ENCODE data around the gene SPAG16.
"Not testable (repeated sequence)": the region's sequence is repeated elsewhere in the genome, so short reads cannot be mapped to it uniquely, and the experiment has no call there.

The SPAG16 gene

GRCh38 chr2:213669657-213670056 lies 385.4 kb downstream of the SPAG16 start:
- no peak overlapping the region for H3K4me3 ChIP-seq (ENCODE audit: control insufficient read depth, low read depth, low read length)
- no peak for DNase-seq (ENCODE audit: low read depth)
- TF ChIP-seq CTCF (conservative IDR thresholded peaks at IDR 0.05; ENCODE audit: control insufficient read depth, insufficient read depth, low read depth, low read length): no peak

GRCh38 chr2:213678437-213679218 lies 394.4 kb downstream of the SPAG16 start:
- TF ChIP-seq CTCF (conservative IDR thresholded peaks at IDR 0.05; ENCODE audit: control insufficient read depth, insufficient read depth, low read depth, low read length): no peak
- no peak for DNase-seq (ENCODE audit: low read depth)
- H3K4me3 ChIP-seq (ENCODE audit: control insufficient read depth, low read depth, low read length): no peak overlapping the region

GRCh38 chr2:213679894-213680293 lies 395.6 kb downstream of the SPAG16 start:
- TF ChIP-seq CTCF (conservative IDR thresholded peaks at IDR 0.05; ENCODE audit: control insufficient read depth, insufficient read depth, low read depth, low read length): no peak
- H3K4me3 ChIP-seq (ENCODE audit: control insufficient read depth, low read depth, low read length): no peak overlapping the region

GRCh38 chr2:213682276-213682675 lies 398.0 kb downstream of the SPAG16 start:
- no peak overlapping the region for H3K4me3 ChIP-seq (ENCODE audit: control insufficient read depth, low read depth, low read length)
- no peak for DNase-seq (ENCODE audit: low read depth)
- no peak for TF ChIP-seq CTCF (conservative IDR thresholded peaks at IDR 0.05; ENCODE audit: control insufficient read depth, insufficient read depth, low read depth, low read length)

More at GRCh38 chr2:213679894-213680293, 395.6 kb downstream of the SPAG16 start:
- DNase-seq (ENCODE audit: low read depth): no peak

- no peak for TF ChIP-seq CTCF (conservative IDR thresholded peaks at IDR 0.05; ENCODE audit: control insufficient read depth, insufficient read depth, low read depth, low read length)
- DNase-seq (ENCODE audit: low read depth): no peak
These were observed 403.9 kb downstream of the SPAG16 start for GRCh38 chr2:213688133-213688532.

GRCh38 chr2:213688825-213689224 lies 404.6 kb downstream of the SPAG16 start:
- H3K4me3 ChIP-seq (ENCODE audit: control insufficient read depth, low read depth, low read length): not testable (repeated sequence)

More at GRCh38 chr2:213688133-213688532, 403.9 kb downstream of the SPAG16 start:
- no peak overlapping the region for H3K4me3 ChIP-seq (ENCODE audit: control insufficient read depth, low read depth, low read length)

GRCh38 chr2:213689585-213689984 lies 405.3 kb downstream of the SPAG16 start:
- TF ChIP-seq CTCF (conservative IDR thresholded peaks at IDR 0.05; ENCODE audit: control insufficient read depth, insufficient read depth, low read depth, low read length): no peak
- no peak overlapping the region for H3K4me3 ChIP-seq (ENCODE audit: control insufficient read depth, low read depth, low read length)
- no peak for DNase-seq (ENCODE audit: low read depth)

More at GRCh38 chr2:213688825-213689224, 404.6 kb downstream of the SPAG16 start:
- not testable (repeated sequence) for DNase-seq (ENCODE audit: low read depth)
